ENCODE data around the gene APOA4. TPM values are rescaled to one million over a fixed set of nuclear protein-coding genes. Genes with fewer than 3 reads are reported as not detected.

The APOA4 gene
- total RNA-seq, 4 donors from 2014 or later = 0.34 to 3.9 (median 2.3) TPM; not detected in 1

GRCh38 chr11:116861539-116861938 lies 38.4 kb upstream of the APOA4 start:
- peaks cover 88% of the 10 kb centered on the region for H3K36me3 ChIP-seq
- 29% methylated on average over 1 of the region's 1 CpG for whole genome bisulfite sequencing
- H3K27ac ChIP-seq = no peak overlapping the region
- H3K4me3 ChIP-seq = no peak overlapping the region
- no peak for DNase-seq (ENCODE audit: low spot score in 2 of 2)
- no peaks in the 10 kb centered on the region for H3K9me3 ChIP-seq
- TF ChIP-seq EP300 (IDR thresholded peaks at IDR 0.05) = no peak
- no peak for TF ChIP-seq CTCF (IDR thresholded peaks at IDR 0.05)
- TF ChIP-seq POLR2A (IDR thresholded peaks at IDR 0.05) = no peak
- no peak for TF ChIP-seq POLR2AphosphoS5 (IDR thresholded peaks at IDR 0.05)
- no peaks in the 10 kb centered on the region for H3K4me1 ChIP-seq
- H3K27me3 ChIP-seq = no peaks in the 10 kb centered on the region

- no peaks in the 10 kb centered on the region for H3K27me3 ChIP-seq
- no peak overlapping the region for H3K27ac ChIP-seq
- H3K36me3 ChIP-seq = peaks cover 84% of the 10 kb centered on the region
- H3K4me3 ChIP-seq = no peak overlapping the region
- 81% methylated on average over 6 of the region's 6 CpGs for WGBS
- no peak for TF ChIP-seq POLR2A (IDR thresholded peaks at IDR 0.05)
- no peak for TF ChIP-seq CTCF (IDR thresholded peaks at IDR 0.05)
- no peak for TF ChIP-seq POLR2AphosphoS5 (IDR thresholded peaks at IDR 0.05)
- no peak for TF ChIP-seq EP300 (IDR thresholded peaks at IDR 0.05)
- DNase-seq (ENCODE audit: low spot score in 2 of 2) = no peak
- H3K4me1 ChIP-seq = no peaks in the 10 kb centered on the region
- H3K9me3 ChIP-seq = no peaks in the 10 kb centered on the region
These were observed 37.2 kb upstream of the APOA4 start for GRCh38 chr11:116860303-116860702.

- Histone ChIP-seq H3K9me3 (no peaks in the 10 kb centered on the region), H3K4me1 (no peaks in the 10 kb centered on the region), H3K27ac (no peak overlapping the region), H3K27me3 (no peaks in the 10 kb centered on the region), H3K36me3 (peaks cover 73% of the 10 kb centered on the region), H3K4me3 (no peak overlapping the region)
- 94% methylated on average over 8 of the region's 8 CpGs for WGBS
- no peak for DNase-seq (ENCODE audit: low spot score in 2 of 2)
- no peak for TF ChIP-seq POLR2AphosphoS5 (IDR thresholded peaks at IDR 0.05)
- TF ChIP-seq CTCF (IDR thresholded peaks at IDR 0.05) = no peak
- no peak for TF ChIP-seq EP300 (IDR thresholded peaks at IDR 0.05)
- no peak for TF ChIP-seq POLR2A (IDR thresholded peaks at IDR 0.05)
These were observed 36.1 kb upstream of the APOA4 start for GRCh38 chr11:116859175-116859574.

- TF ChIP-seq POLR2A (IDR thresholded peaks at IDR 0.05) (no peak), EP300 (IDR thresholded peaks at IDR 0.05) (no peak), CTCF (IDR thresholded peaks at IDR 0.05) (no peak), POLR2AphosphoS5 (IDR thresholded peaks at IDR 0.05) (no peak)
- peaks cover 10% of the 10 kb centered on the region for H3K4me1 ChIP-seq
- DNase-seq (ENCODE audit: low spot score in 2 of 2) = no peak
- no peak overlapping the region for H3K27ac ChIP-seq
- H3K36me3 ChIP-seq = peaks cover 61% of the 10 kb centered on the region
- H3K9me3 ChIP-seq = no peaks in the 10 kb centered on the region
- WGBS = 73% methylated on average over 7 of the region's 7 CpGs
- no peak overlapping the region for H3K4me3 ChIP-seq
- no peaks in the 10 kb centered on the region for H3K27me3 ChIP-seq
These were observed 34.8 kb upstream of the APOA4 start for GRCh38 chr11:116857936-116858335.

- Histone ChIP-seq H3K27ac (no peak overlapping the region), H3K27me3 (no peaks in the 10 kb centered on the region), H3K9me3 (no peaks in the 10 kb centered on the region), H3K4me3 (no peak overlapping the region), H3K4me1 (peaks cover 17% of the 10 kb centered on the region), H3K36me3 (peaks cover 55% of the 10 kb centered on the region)
- no peak for TF ChIP-seq POLR2A (IDR thresholded peaks at IDR 0.05)
- TF ChIP-seq EP300 (IDR thresholded peaks at IDR 0.05) = no peak
- TF ChIP-seq POLR2AphosphoS5 (IDR thresholded peaks at IDR 0.05) = no peak
- no peak for TF ChIP-seq CTCF (IDR thresholded peaks at IDR 0.05)
- no peak for DNase-seq (ENCODE audit: low spot score in 2 of 2)
- WGBS = 96% methylated on average over 2 of the region's 2 CpGs
These were observed 34.2 kb upstream of the APOA4 start for GRCh38 chr11:116857316-116857715.

Measured in suprapubic skin (tissue), 4 donors.